Panc1 (cell line): ENCODE results near the gene CMYA5. TPM values are rescaled to one million over a fixed set of nuclear protein-coding genes. Genes with fewer than 3 reads are reported as not detected.

Experiments used
- ATAC-seq: fragments of 200-7000 bp; cut with Tn5 transposase; 2 replicates; pipeline ENCODE4 v1.9.1; 2020; ENCODE audit warnings: mild to moderate bottlenecking, moderate library complexity
- BruUV-seq: library from RNA; stranded (reverse); fragments of 400-500 nt; replicated peaks from 2 replicates; lab custom pipeline; 2021; lab: Mats Ljungman, UMichigan
- CTCF ChIA-PET: fragments of 300-600 bp; sonication (Branson Sonifier 250); formaldehyde crosslinking; loops from one replicate; lab custom pipeline; 2022; ENCODE audit warnings: antibody characterized with exemption; lab: Charles Lee
- POLR2A ChIA-PET: fragments of 300-600 bp; sonication (Branson Sonifier 250); formaldehyde crosslinking; loops from one replicate; lab custom pipeline; 2022; ENCODE audit warnings: antibody characterized with exemption; lab: Charles Lee
- DNase-seq: peaks from one replicate; pipeline ENCODE4 v3.0.0-alpha.2; 2010; ENCODE audit warnings: low read depth, low spot score
- H3K27ac ChIP-seq: 2 replicates; pipeline ENCODE4 v1.5.1; 2011; ENCODE audit warnings: mild to moderate bottlenecking, low read length, inconsistent platforms
- H3K27me3 ChIP-seq: fragments of 200-500 bp; sonication (Bioruptor generic); 2 replicates; pipeline ENCODE4 v1.6.0; 2014; ENCODE audit warnings: low read length, inconsistent platforms; ENCODE audit not compliant: control insufficient read depth, insufficient read depth
- H3K36me3 ChIP-seq: fragments of 200-500 bp; sonication (Bioruptor generic); 2 replicates; pipeline ENCODE4 v1.5.1; 2014; ENCODE audit warnings: inconsistent platforms, mild to moderate bottlenecking, low read length, moderate library complexity; ENCODE audit not compliant: control insufficient read depth, insufficient read depth
- H3K4me1 ChIP-seq: 2 replicates; pipeline ENCODE4 v1.5.1; 2011; ENCODE audit warnings: inconsistent platforms, mild to moderate bottlenecking, low read length, moderate library complexity; ENCODE audit not compliant: control insufficient read depth, insufficient read depth
- H3K4me3 ChIP-seq, 2 experiments: 2 replicates each; pipeline ENCODE4 v1.5.1; 2011 to 2012; ENCODE audit warnings: low read depth in 2 of 2, low read length in 2 of 2, mild to moderate bottlenecking in 2 of 2, inconsistent platforms in 1 of 2, moderate library complexity in 1 of 2
- H3K9me3 ChIP-seq: fragments of 200-500 bp; sonication (Bioruptor generic); 2 replicates; pipeline ENCODE4 v1.5.1; 2014; ENCODE audit warnings: low read depth, mild to moderate bottlenecking, inconsistent platforms, low read length, moderate library complexity; ENCODE audit not compliant: control insufficient read depth, insufficient read depth
- CTCF ChIP-seq: fragments of 450-650 bp; IDR thresholded peaks from 2 replicates; pipeline ENCODE4 v1.5.1; 2017; ENCODE audit warnings: mild to moderate bottlenecking
- POLR2AphosphoS5 ChIP-seq: IDR thresholded peaks from 2 replicates; pipeline ENCODE4 v1.6.1; 2012; ENCODE audit warnings: mild to moderate bottlenecking, low read depth, low read length, moderate library complexity
- REST ChIP-seq, 2 experiments: IDR thresholded peaks; 2 replicates each; pipeline ENCODE4 v1.6.1; 2011 to 2012; ENCODE audit warnings: low read depth in 2 of 2, control low read depth in 1 of 2, low read length in 1 of 2, mild to moderate bottlenecking in 1 of 2, moderate library complexity in 1 of 2; ENCODE audit not compliant: insufficient read depth in 1 of 2
- SIN3A ChIP-seq: IDR thresholded peaks from 2 replicates; pipeline ENCODE4 v1.6.1; 2012; ENCODE audit warnings: low read depth, mild to moderate bottlenecking, low read length, moderate library complexity, borderline replicate concordance; ENCODE audit not compliant: insufficient read depth
- TCF7L2 ChIP-seq: IDR thresholded peaks from 2 replicates; pipeline ENCODE4 v1.6.1; 2011; ENCODE audit warnings: mild to moderate bottlenecking, low read depth, low read length, inconsistent platforms
- in situ Hi-C: cut with HindIII; loops from 2 replicates; pipeline ENCODE4 v1.10.0; 2016; ENCODE audit warnings: low sequenced_read_pairs, low pct_unique_long_range_greater_than_20kb
- intact Hi-C: fragments of 100-400 bp; cut with micrococcal nuclease; formaldehyde crosslinking; loops from one replicate; pipeline ENCODE4 v1.10.0; 2022; ENCODE audit not compliant: unreplicated experiment
- total RNA-seq: library from RNA; stranded (reverse); gene quantifications from one replicate; pipeline ENCODE4 v1.2.1, GENCODE V29; 2021; ENCODE audit not compliant: unreplicated experiment

Gene CMYA5
- total RNA-seq, 1 experiment from 2014 or later = 0.31 TPM

- Histone ChIP-seq H3K4me3 (no peak overlapping the region), H3K36me3 (no peaks in the 10 kb centered on the region), H3K27me3 (peaks cover 12% of the 10 kb centered on the region), H3K4me1 (no peaks in the 10 kb centered on the region), H3K9me3 (no peaks in the 10 kb centered on the region), H3K27ac (no peak overlapping the region)
- ChIA-PET CTCF (no interaction called here), POLR2A (no interaction called here)
- DNase-seq (no peak), ATAC-seq (no peak)
- TF ChIP-seq CTCF (no peak), REST (IDR thresholded peaks at IDR 0.05; ENCODE audit: insufficient read depth in 1 of 2, low read depth in 2 of 2, low read length in 1 of 2) (no peak), POLR2AphosphoS5 (no peak), SIN3A (no peak), TCF7L2 (no peak)
- intact Hi-C loops (no loop called here), in situ Hi-C loops (no loop called here)
- no TSS peak for BruUV-seq
Measured at GRCh38 chr5:79849061-79849460, 159.4 kb downstream of the CMYA5 start.

Other genes with a start within 250 kb of the CMYA5 start
- gene HOMER1, start 175.7 kb upstream of the CMYA5 start, total RNA-seq = 19.6 TPM
- 55.3 TPM for gene TENT2, start 77.4 kb upstream of the CMYA5 start, total RNA-seq